Muscle of leg (tissue), 11 donors: ENCODE measurements around the gene DCBLD1. TPM values are rescaled to one million over a fixed set of nuclear protein-coding genes. Genes with fewer than 3 reads are reported as not detected.

Experiments
- DNase-seq: peaks from one replicate; pipeline ENCODE4 v3.0.0; 2013
- H3K27ac ChIP-seq: one replicate; pipeline ENCODE4 v1.5.1; 2013; ENCODE audit warnings: mild to moderate bottlenecking, low read length, control low read depth
- H3K27me3 ChIP-seq: one replicate; pipeline ENCODE4 v1.6.1; 2013; ENCODE audit warnings: low read length; ENCODE audit not compliant: control insufficient read depth, insufficient read depth
- H3K36me3 ChIP-seq: one replicate; pipeline ENCODE4 v1.6.1; 2013; ENCODE audit warnings: low read length; ENCODE audit not compliant: control insufficient read depth, insufficient read depth
- H3K4me1 ChIP-seq: one replicate; pipeline ENCODE4 v1.6.1; 2013; ENCODE audit warnings: low read length; ENCODE audit not compliant: control insufficient read depth, insufficient read depth
- H3K4me3 ChIP-seq: one replicate; pipeline ENCODE4 v1.5.1; 2013; ENCODE audit warnings: low read length, control low read depth
- H3K9me3 ChIP-seq: replicated peaks from 2 replicates; pipeline ENCODE4 v1.6.1; 2013; ENCODE audit warnings: low read depth, low read length; ENCODE audit not compliant: control insufficient read depth
- WGBS: methylation state at CpG from one replicate; pipeline ENCODE4 v1.1.5; 2013; ENCODE audit warnings: missing lambda C conversion rate; ENCODE audit not compliant: insufficient coverage; 5-methylcytosine and 5-hydroxymethylcytosine counted together
- polyA plus RNA-seq, 8 donors: library from polyadenylated mRNA; unstranded; fragments of 120-200 nt; gene quantifications; one replicate each; pipeline versions ENCODE4 v1.2.1 to v1.2.3, GENCODE V29; 2013; ENCODE audit warnings: inconsistent platforms in 1 of 8, low replicate concordance in 1 of 8; ENCODE audit not compliant: insufficient read length in 8 of 8, insufficient read depth in 1 of 8
- total RNA-seq: library from RNA; stranded (reverse); fragments of 120-200 nt; gene quantifications from one replicate; pipeline ENCODE4 v1.2.4, GENCODE V29; 2013

Gene DCBLD1
- total and polyA plus RNA-seq, 9 donors, result 5.3 to 7.5 (median 6.8) TPM

- 90% methylated on average over 2 of the region's 5 CpGs for WGBS
- Histone ChIP-seq H3K4me1 (no peaks in the 10 kb centered on the region), H3K36me3 (no peaks in the 10 kb centered on the region), H3K27ac (no peak overlapping the region), H3K27me3 (no peaks in the 10 kb centered on the region), H3K4me3 (no peak overlapping the region), H3K9me3 (no peaks in the 10 kb centered on the region)
- DNase-seq, result no peak
Measured at GRCh38 chr6:117521791-117522502, 39.5 kb downstream of the DCBLD1 start.

- Histone ChIP-seq H3K36me3 (no peaks in the 10 kb centered on the region), H3K9me3 (no peaks in the 10 kb centered on the region), H3K27me3 (no peaks in the 10 kb centered on the region), H3K4me3 (no peak overlapping the region), H3K4me1 (no peaks in the 10 kb centered on the region), H3K27ac (no peak overlapping the region)
- DNase-seq, result no peak
- no CpG with 5 or more reads among the region's 2 CpGs for WGBS
Measured at GRCh38 chr6:117525607-117526006, 43.1 kb downstream of the DCBLD1 start.

DNA sequence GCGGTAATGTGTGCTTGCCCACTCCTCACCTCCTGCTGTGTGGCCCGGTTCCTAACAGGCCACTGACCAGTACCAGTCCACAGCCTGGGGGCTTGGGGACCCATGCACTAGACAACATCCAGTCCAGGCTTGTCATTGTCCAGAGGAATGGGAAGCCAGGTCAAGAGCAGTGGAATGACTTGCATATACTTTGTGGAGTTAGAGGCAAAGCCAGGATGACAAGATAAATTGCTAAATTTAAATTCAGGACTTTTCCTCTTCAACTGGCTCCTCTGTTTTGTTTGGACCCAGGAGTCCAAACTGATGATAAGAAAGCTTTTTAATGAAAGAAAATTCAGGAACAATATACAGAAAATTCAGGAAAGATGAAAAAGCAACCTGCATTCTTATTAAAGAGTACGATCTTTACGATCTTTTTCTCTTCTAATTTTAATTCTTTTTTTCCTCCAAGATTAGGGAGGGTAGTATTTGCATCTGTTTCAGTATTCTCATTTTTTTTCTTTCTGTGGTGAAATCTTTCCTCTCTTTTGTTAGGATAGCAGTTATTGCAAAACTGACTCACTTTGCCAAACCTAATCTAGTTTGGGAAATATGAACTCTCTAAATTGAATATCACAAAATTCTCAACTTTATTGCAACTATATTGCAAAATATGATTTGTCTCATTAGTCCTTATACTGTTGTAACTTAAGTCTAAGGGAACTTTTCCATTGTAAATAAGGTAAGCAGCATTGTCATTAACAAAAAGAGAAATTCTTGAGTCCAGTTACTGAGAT is 48.2 kb downstream of the DCBLD1 start:
- no peak for DNase-seq
- Histone ChIP-seq H3K4me1 (no peaks in the 10 kb centered on the region), H3K36me3 (no peaks in the 10 kb centered on the region), H3K27me3 (no peaks in the 10 kb centered on the region), H3K4me3 (no peak overlapping the region), H3K27ac (no peak overlapping the region), H3K9me3 (no peaks in the 10 kb centered on the region)
- 86% methylated on average over 2 of the region's 4 CpGs for WGBS

DNA sequence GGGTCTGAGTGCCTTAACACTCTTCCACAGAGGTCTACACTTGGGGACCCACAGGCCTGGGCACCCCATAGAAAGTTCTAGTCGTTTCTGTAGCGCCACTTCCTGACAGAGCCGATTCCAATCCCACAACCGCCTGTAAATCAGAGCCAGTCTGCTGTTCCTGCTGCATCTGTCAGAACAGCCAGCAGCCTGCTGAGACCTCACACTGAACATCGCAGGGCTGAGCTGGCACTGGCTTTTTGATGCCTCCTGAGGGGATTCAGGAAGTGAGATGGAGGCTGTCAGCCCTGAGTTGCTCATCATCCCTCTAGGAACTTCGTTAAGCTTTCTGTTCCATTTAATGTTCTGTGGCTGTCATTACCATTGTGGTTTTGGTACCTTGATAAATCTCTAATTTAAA is 48.9 kb downstream of the DCBLD1 start:
- no peaks in the 10 kb centered on the region for H3K4me1 ChIP-seq
- no peak for DNase-seq
- no peak overlapping the region for H3K4me3 ChIP-seq
- H3K27me3 ChIP-seq, result no peaks in the 10 kb centered on the region
- WGBS, result 16% methylated on average over 5 of the region's 6 CpGs
- no peaks in the 10 kb centered on the region for H3K9me3 ChIP-seq
- no peak overlapping the region for H3K27ac ChIP-seq
- H3K36me3 ChIP-seq, result no peaks in the 10 kb centered on the region

DNA sequence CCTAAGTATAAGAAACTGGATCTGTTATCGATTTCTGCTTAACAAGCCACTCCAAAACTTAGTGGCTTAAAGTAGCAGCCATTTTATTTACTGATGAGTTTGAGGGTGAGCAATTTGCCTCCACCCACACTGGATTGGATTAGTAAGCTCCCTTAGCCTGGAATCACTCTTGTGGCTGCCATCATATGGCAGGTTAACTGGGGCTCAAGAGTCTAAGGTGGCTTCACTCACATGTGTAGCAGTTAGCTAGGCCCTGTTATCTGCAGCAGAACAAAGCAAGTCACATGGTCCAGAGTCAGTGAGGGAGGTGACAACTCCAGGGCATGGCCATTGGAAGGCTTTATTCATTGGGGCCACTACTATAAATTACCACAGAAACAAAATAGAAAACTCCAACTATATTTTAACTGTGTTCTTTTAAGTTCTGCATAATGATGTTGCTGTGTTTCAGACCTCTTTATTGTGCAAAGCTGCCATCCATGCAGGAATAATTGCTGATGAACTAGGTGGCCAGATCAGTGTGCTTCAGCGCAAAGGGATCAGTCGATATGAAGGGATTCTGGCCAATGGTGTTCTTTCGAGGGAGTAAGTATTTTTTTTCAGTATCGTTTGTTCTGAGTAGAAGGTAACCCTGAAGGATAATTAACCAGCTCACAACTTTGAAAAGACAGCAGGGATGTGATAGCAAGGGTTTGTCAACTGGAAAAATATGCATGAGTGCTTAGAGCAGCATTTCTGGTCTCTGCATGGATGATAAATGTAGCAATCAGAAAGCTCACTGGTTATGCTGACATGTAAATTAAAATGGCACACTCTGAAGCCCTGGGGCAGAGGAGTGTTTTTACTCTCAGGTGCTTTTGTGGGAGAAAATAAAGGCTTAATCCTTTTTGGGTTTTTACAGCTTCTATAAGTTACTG is 49.6 kb downstream of the DCBLD1 start:
- 38% methylated on average over 1 of the region's 5 CpGs for WGBS
- Histone ChIP-seq H3K27me3 (no peaks in the 10 kb centered on the region), H3K27ac (no peak overlapping the region), H3K36me3 (no peaks in the 10 kb centered on the region), H3K4me1 (no peaks in the 10 kb centered on the region), H3K9me3 (no peaks in the 10 kb centered on the region), H3K4me3 (no peak overlapping the region)
- no peak for DNase-seq

DNA sequence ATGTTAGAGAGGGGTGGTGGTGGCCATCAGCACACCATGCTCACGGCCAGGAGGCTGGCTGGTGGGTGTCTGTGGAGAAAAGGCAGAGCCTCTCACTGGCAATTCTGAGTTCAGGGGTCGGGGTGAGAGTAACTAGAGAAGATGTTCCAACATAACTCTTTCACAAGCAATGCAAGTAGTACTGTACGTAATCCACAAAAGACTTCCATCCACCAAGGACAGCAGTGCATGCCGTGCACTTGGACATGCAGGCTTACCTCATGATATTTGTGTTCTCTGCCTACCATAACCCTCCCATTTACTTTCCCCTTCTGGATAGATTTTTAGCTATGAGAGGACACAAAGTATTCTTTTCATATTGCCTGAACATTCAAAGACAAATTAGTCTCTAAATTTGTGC is 51.3 kb downstream of the DCBLD1 start:
- H3K9me3 ChIP-seq, result no peaks in the 10 kb centered on the region
- H3K4me1 ChIP-seq, result no peaks in the 10 kb centered on the region
- WGBS, result 90% methylated on average over 3 of the region's 4 CpGs
- no peak for DNase-seq
- no peak overlapping the region for H3K27ac ChIP-seq
- H3K27me3 ChIP-seq, result no peaks in the 10 kb centered on the region
- H3K4me3 ChIP-seq, result no peak overlapping the region
- H3K36me3 ChIP-seq, result no peaks in the 10 kb centered on the region

DNA sequence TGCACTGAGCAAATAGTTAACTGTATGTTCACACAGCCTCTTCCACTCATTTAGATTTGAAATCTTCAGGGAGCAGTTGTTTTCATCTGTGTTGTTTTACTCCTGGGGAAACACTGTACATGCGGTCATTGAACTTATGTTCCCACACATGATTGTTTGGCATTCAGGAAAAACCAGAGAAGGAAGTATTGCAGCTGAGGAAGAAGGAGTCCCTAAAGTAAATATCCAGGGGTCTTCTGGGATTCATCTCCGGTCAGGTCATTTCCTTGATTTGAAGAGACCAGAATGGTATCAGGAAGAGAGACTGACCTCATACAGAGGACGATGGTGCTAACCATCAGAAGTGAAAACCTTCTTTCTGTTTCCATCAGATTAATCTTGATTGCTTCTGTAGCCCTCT is 52.5 kb downstream of the DCBLD1 start:
- WGBS, result 21% methylated on average over 2 of the region's 3 CpGs
- Histone ChIP-seq H3K4me3 (no peak overlapping the region), H3K27me3 (no peaks in the 10 kb centered on the region), H3K9me3 (no peaks in the 10 kb centered on the region), H3K36me3 (no peaks in the 10 kb centered on the region), H3K4me1 (no peaks in the 10 kb centered on the region), H3K27ac (peak overlapping the region; percentile 49)
- DNase-seq, result peak; percentile 43

GRCh38 chr6:117536317-117536716 is 53.8 kb downstream of the DCBLD1 start:
- Histone ChIP-seq H3K4me1 (no peaks in the 10 kb centered on the region), H3K27ac (no peak overlapping the region), H3K27me3 (no peaks in the 10 kb centered on the region), H3K9me3 (no peaks in the 10 kb centered on the region), H3K36me3 (peaks cover 5% of the 10 kb centered on the region), H3K4me3 (no peak overlapping the region)
- 87% methylated on average over 3 of the region's 4 CpGs for WGBS
- DNase-seq, result no peak

- Histone ChIP-seq H3K36me3 (peaks cover 5% of the 10 kb centered on the region), H3K4me1 (no peaks in the 10 kb centered on the region), H3K27ac (no peak overlapping the region), H3K9me3 (no peaks in the 10 kb centered on the region), H3K27me3 (no peaks in the 10 kb centered on the region), H3K4me3 (no peak overlapping the region)
- no peak for DNase-seq
- 81% methylated on average over 2 of the region's 9 CpGs for WGBS
Measured at GRCh38 chr6:117538615-117539014, 56.1 kb downstream of the DCBLD1 start.

- H3K27ac ChIP-seq, result no peak overlapping the region
- H3K27me3 ChIP-seq, result no peaks in the 10 kb centered on the region
- peaks cover 7% of the 10 kb centered on the region for H3K36me3 ChIP-seq
- H3K4me3 ChIP-seq, result no peak overlapping the region
- H3K9me3 ChIP-seq, result no peaks in the 10 kb centered on the region
- peaks cover 3% of the 10 kb centered on the region for H3K4me1 ChIP-seq
- WGBS, result 93% methylated on average over 3 of the region's 8 CpGs
- DNase-seq, result no peak
Measured at GRCh38 chr6:117540670-117541069, 58.2 kb downstream of the DCBLD1 start.
